ENCODE results near the gene NR5A1. TPM values are rescaled to one million over a fixed set of nuclear protein-coding genes. Genes with fewer than 3 reads are reported as not detected.

The NR5A1 gene
- total and polyA plus RNA-seq, 2 of the 13 experiments (the other 11 are each of a cell fraction or from before 2014, with no cell fraction given): 28.9 to 44.7 TPM

DNA sequence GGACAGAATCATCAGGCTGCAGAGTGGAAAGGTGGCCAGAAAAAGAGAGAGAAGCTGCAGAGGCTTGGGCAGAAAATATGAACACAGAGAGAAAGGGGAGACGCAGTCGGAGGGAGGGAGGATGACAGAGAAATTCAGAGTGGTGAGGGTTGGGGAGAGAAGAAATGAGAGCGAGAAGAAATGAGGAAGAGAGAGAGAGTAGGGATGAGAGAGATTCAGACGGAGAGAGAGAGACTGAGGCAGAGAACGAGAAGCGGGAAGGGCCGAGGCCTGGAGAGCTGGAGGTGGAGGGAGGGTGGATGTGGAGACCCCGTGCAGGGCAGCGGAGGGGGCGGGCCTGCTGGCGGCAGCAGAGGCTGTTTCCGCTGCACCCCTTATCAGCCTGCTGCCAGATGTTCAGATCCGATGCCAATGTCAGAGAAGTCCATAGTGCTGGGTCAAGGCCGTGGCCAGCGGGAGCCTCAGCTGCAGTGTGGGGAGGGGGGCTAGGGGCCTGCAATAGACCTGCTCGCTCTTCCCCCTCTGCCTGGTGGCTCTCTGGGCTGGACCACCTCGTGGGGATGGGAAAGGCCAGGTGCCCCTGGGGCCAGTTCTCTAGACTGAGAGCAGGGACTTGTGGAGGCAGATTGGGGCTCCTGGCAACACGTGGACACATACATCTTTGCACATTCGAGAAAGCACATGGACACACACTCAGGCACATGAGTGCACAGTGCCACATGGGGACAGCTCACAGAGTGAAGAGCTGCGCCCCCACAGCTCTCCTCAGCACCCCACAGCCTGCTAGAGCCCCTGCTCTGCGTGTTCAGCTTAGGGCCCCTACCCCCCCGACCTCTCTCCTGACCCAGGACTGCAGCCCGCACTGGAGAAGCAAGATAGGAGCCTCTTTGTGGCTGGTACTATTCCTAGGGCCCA is 4.9 kb upstream of the NR5A1 start (continued):
- TF ChIP-seq SCMH1 (CRISPR knock-in tag; IDR thresholded peaks at IDR 0.05; ENCODE audit: borderline replicate concordance) (no peak), CBX5 (CRISPR knock-in tag; IDR thresholded peaks at IDR 0.05; ENCODE audit: borderline replicate concordance) (no peak), YEATS2 (CRISPR knock-in tag; IDR thresholded peaks at IDR 0.05; ENCODE audit: borderline replicate concordance) (no peak), ASH2L (IDR thresholded peaks at IDR 0.05; ENCODE audit: insufficient read length, low read depth, low read length) (no peak), ZNF775 (CRISPR knock-in tag; IDR thresholded peaks at IDR 0.05; ENCODE audit: borderline replicate concordance) (no peak; the same call in 1 of the 2 replicates), NR2C2 (CRISPR knock-in tag; IDR thresholded peaks at IDR 0.05; ENCODE audit: borderline replicate concordance) (peak; percentile 88), ZNF33A (CRISPR knock-in tag; IDR thresholded peaks at IDR 0.05; ENCODE audit: borderline replicate concordance) (no peak), TOPORS (CRISPR knock-in tag; IDR thresholded peaks at IDR 0.05) (no peak), ZNF235 (CRISPR knock-in tag; IDR thresholded peaks at IDR 0.05; ENCODE audit: borderline replicate concordance) (peak; percentile 39; the same call in 1 of the 2 replicates), ELF1 (CRISPR knock-in tag; IDR thresholded peaks at IDR 0.05) (no peak; the same call in none of the 2 replicates), TBX3 (IDR thresholded peaks at IDR 0.05; ENCODE audit: borderline replicate concordance) (no peak), AKAP8 (CRISPR knock-in tag; IDR thresholded peaks at IDR 0.05) (0 out of 2 replicates have a peak, but pooled peaks have one; percentile 75), RARG (CRISPR knock-in tag; IDR thresholded peaks at IDR 0.05; ENCODE audit: low read depth) (no peak), ZNF224 (CRISPR knock-in tag; IDR thresholded peaks at IDR 0.05) (peak; percentile 64; the same call in 1 of the 2 replicates)
- TF ChIP-seq, protein P1, sequence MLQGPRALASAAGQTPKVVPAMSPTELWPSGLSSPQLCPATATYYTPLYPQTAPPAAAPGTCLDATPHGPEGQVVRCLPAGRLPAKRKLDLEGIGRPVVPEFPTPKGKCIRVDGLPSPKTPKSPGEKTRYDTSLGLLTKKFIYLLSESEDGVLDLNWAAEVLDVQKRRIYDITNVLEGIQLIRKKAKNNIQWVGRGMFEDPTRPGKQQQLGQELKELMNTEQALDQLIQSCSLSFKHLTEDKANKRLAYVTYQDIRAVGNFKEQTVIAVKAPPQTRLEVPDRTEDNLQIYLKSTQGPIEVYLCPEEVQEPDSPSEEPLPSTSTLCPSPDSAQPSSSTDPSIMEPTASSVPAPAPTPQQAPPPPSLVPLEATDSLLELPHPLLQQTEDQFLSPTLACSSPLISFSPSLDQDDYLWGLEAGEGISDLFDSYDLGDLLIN (CRISPR knock-in tag; IDR thresholded peaks at IDR 0.05; ENCODE audit: borderline replicate concordance): no peak
- TF ChIP-seq, protein P2, sequence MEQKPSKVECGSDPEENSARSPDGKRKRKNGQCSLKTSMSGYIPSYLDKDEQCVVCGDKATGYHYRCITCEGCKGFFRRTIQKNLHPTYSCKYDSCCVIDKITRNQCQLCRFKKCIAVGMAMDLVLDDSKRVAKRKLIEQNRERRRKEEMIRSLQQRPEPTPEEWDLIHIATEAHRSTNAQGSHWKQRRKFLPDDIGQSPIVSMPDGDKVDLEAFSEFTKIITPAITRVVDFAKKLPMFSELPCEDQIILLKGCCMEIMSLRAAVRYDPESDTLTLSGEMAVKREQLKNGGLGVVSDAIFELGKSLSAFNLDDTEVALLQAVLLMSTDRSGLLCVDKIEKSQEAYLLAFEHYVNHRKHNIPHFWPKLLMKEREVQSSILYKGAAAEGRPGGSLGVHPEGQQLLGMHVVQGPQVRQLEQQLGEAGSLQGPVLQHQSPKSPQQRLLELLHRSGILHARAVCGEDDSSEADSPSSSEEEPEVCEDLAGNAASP (CRISPR knock-in tag; IDR thresholded peaks at IDR 0.05; ENCODE audit: borderline replicate concordance): peak; percentile 89; the same call in 1 of the 2 replicates
- TF ChIP-seq, protein P3, sequence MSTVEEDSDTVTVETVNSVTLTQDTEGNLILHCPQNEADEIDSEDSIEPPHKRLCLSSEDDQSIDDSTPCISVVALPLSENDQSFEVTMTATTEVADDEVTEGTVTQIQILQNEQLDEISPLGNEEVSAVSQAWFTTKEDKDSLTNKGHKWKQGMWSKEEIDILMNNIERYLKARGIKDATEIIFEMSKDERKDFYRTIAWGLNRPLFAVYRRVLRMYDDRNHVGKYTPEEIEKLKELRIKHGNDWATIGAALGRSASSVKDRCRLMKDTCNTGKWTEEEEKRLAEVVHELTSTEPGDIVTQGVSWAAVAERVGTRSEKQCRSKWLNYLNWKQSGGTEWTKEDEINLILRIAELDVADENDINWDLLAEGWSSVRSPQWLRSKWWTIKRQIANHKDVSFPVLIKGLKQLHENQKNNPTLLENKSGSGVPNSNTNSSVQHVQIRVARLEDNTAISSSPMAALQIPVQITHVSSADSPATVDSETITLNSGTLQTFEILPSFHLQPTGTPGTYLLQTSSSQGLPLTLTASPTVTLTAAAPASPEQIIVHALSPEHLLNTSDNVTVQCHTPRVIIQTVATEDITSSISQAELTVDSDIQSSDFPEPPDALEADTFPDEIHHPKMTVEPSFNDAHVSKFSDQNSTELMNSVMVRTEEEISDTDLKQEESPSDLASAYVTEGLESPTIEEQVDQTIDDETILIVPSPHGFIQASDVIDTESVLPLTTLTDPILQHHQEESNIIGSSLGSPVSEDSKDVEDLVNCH (CRISPR knock-in tag; IDR thresholded peaks at IDR 0.05): no peak
- TF ChIP-seq, protein P4, sequence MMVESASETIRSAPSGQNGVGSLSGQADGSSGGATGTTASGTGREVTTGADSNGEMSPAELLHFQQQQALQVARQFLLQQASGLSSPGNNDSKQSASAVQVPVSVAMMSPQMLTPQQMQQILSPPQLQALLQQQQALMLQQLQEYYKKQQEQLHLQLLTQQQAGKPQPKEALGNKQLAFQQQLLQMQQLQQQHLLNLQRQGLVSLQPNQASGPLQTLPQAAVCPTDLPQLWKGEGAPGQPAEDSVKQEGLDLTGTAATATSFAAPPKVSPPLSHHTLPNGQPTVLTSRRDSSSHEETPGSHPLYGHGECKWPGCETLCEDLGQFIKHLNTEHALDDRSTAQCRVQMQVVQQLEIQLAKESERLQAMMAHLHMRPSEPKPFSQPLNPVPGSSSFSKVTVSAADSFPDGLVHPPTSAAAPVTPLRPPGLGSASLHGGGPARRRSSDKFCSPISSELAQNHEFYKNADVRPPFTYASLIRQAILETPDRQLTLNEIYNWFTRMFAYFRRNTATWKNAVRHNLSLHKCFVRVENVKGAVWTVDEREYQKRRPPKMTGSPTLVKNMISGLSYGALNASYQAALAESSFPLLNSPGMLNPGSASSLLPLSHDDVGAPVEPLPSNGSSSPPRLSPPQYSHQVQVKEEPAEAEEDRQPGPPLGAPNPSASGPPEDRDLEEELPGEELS (CRISPR knock-in tag; IDR thresholded peaks at IDR 0.05): peak; percentile 60
